DMS79 (cell line): ENCODE data around the gene ACTL10.
A peak's percentile ranks its signal among the peaks of the same experiment; 100 is the strongest.
"Not testable (repeated sequence)": the region's sequence is repeated elsewhere in the genome, so short reads cannot be mapped to it uniquely, and the experiment has no call there.

Source experiments
- DNase-seq: peaks from one replicate; lab custom pipeline; 2025; lab: John Stamatoyannopoulos, UW

Gene ACTL10

DNA sequence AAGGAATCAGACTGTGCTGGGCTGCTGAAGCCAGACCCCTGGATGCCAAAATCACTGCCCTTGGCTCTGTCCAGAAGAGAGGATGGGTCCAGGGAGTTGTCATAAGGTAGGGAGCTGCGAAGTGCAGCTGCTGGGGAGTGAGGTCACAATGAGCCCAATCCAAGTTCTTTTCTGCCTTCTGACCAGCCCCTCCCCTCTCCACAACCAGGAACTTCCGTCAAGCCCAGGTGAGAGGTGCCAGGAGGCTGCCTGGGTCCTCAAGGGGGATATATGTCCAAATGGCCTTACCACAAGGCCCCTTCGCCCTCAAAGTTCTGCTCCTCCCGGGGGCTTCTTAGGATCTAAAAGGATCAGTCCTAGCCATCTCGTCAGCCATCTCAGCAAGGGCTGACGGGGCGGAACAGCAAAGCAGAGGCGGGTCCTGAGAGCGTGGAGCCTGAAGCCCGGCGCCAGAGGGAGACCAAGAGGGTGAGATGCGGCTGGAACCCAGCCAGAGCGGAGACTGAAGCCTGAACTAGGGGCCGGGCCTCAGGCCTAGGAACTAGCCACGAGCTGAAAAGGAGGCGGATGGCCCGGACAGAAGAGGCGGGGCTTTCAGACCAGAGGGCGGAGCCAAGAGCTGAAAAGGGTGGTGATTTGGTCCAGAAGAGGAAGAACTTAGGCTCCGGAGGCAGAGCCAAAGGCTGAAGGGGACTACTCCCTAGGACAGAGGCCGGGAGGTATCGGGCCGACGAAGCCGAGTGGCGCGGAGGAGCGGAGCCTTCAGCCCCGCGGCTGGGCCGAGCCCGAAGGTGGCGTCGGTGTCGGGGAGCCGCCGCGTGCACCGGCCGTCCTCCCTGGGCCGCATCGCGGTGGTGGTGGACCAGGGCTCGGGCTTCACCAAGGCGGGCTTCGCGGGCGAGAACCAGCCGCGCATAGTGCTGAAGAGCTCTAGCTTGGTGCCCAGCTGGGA is at the start of gene ACTL10:
ACTL10 (plus strand) TSS at position 651 of the 952 bp plus-strand sequence. CDS start 555 bp downstream, outside the sequence.
- peak; percentile 94 for DNase-seq

GRCh38 chr20:33621717-33622400 is 44.9 kb upstream of the ACTL10 start:
- DNase-seq = no peak

DNA sequence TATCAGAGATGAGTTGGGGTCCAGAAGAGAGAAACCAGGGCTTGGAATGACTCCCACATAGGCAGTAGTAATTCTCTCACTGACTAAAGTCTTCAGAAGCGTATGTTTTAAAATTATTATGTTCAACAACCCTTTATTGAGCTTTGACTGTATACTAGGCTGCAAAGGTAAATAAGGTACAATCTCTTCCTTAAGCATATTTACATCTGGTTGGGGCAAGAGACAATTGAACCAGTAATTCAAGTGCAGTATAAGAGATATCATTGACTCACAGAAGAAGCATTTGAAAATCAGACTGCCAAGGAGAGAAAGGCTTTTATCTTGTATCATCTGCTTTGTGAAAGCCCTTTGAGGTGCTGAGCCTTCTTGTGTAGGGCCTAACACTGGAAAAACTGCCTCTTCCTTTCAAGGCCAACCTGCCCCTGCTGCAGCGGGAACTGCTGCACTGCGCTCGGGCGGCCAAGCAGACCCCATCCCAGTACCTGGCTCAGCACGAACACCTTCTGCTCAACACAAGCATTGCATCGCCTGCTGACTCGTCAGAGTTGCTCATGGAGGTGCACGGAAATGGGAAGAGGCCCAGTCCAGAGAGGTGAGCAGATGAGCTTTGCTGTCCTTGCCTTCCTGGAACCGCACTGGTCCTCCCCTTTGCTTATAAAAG is 43.9 kb upstream of the ACTL10 start:
- no peak for DNase-seq

DNA sequence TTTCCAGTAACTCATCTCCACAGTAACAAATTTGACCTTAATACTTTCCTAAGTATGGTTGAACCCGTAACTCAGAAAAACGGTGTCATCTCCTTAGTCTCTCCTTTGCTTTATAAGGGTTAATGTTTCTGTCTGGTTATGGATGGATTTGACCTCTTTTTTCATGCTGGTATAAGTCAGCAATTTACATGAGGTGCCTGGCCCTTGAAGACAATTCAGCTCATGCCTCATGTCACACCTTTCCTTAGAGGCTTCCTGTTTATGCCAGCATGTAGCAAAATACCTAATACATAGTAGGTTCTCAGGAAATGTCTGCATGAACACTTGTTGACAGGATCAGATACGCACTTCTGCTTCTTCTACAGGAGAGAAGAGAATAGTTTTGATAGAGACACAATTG is 42.3 kb upstream of the ACTL10 start:
- DNase-seq = no peak

- no peak for DNase-seq
These were observed 40.6 kb upstream of the ACTL10 start for GRCh38 chr20:33626190-33626589.

DNA sequence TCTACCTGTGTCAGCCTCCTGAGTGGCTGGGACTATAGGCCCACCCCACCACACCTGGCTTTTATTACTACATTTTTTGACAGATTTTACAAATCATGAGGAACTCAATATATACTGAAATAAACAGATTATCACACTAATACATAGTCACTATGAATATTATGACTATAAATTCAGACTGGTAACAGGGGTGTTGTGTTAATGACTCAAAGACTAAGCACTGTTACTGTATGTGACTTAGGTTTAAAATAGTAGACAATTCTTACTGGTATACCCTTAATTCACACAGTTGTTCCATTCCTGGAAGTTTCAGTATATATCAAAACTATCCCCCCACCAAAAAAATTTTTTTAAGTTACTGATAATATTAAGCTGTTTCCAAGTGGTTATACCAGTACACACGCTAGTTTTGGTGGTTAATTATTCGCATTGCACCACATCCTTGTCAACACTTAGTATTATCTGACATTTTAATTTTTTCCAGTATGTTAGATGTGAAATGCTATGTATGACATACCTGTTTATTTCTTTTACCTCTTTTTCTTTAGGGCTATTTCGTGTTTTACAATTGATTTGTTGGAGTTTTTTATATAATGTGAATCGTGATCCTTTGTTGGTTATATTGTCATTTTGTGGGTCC is 39.0 kb upstream of the ACTL10 start:
- DNase-seq = no peak

- DNase-seq = no peak
These were observed 37.2 kb upstream of the ACTL10 start for GRCh38 chr20:33629533-33629932.

- DNase-seq = no peak
These were observed 36.8 kb upstream of the ACTL10 start for GRCh38 chr20:33629979-33630378.

- DNase-seq = no peak
These were observed 36.2 kb upstream of the ACTL10 start for GRCh38 chr20:33630507-33630906.

- not testable (repeated sequence) for DNase-seq
These were observed 34.8 kb upstream of the ACTL10 start for GRCh38 chr20:33631910-33632309.

GRCh38 chr20:33635341-33635740 is 31.4 kb upstream of the ACTL10 start:
- DNase-seq = no peak

DNA sequence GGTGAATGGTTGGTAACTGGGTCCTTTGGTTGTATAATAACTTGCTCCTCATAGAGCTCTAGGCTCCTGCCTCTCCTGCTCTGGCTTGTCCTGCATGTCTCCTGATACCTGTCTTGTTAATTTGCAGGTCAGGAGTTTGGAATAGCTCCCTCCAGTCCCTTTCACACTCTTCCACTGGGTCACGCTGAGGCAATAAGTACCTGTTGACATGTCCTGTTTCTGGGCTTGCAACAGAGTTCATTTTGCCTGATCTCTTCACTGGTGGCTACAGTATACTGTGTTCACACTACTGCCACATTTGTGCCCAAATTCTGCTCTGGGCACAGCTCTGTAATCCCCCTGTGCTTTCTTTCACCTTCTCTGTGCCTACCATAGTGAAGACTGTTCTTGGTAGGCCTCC is 30.0 kb upstream of the ACTL10 start:
- DNase-seq = no peak

- DNase-seq = no peak
These were observed 26.5 kb upstream of the ACTL10 start for GRCh38 chr20:33640287-33640686.

- DNase-seq = no peak
These were observed 22.3 kb upstream of the ACTL10 start for GRCh38 chr20:33644313-33645071.

GRCh38 chr20:33645072-33645358 is 21.7 kb upstream of the ACTL10 start:
- DNase-seq = no peak

DNA sequence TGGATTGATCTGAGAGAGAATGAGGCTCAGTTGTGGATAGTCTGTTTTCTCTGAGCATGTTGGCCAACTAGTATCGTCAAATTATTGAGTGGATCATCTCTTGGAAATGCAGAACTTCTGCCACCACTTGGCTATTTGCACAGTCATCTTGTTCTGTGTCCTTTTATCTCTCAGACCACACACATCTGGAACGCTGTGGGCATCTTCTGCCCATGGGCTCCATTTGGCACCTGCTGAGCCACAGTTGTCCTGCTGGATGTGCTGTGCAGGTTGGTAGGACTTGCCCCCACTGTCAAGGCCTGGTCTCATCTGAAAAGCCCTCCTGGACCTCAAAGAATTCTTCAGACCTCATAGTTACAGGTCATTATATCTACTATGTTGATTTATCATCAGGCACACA is 21.3 kb upstream of the ACTL10 start:
- no peak for DNase-seq

DNA sequence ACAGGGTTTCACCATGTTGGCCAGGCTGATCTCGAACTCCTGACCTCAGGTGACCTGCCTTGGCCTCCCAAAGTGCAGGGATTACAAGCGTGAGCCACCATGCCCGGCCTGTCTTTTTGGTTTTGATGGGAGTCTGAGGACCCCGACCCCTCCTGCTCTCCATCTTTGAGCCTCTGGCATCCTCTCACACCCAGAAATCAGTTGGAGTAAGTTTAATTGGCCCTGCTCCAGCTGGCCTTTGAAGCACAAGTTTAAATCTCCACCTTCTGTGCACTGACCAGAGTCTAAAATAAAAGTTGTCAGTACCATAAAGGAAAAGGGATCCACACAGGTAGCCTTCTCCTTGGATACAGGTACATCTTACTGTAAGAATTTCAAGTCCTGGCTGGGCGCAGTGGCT is 20.6 kb upstream of the ACTL10 start:
- DNase-seq = no peak

GRCh38 chr20:33646959-33647602 is 19.7 kb upstream of the ACTL10 start:
- DNase-seq = not testable (repeated sequence)

- no peak for DNase-seq
These were observed 18.9 kb upstream of the ACTL10 start for GRCh38 chr20:33647603-33648395.

DNA sequence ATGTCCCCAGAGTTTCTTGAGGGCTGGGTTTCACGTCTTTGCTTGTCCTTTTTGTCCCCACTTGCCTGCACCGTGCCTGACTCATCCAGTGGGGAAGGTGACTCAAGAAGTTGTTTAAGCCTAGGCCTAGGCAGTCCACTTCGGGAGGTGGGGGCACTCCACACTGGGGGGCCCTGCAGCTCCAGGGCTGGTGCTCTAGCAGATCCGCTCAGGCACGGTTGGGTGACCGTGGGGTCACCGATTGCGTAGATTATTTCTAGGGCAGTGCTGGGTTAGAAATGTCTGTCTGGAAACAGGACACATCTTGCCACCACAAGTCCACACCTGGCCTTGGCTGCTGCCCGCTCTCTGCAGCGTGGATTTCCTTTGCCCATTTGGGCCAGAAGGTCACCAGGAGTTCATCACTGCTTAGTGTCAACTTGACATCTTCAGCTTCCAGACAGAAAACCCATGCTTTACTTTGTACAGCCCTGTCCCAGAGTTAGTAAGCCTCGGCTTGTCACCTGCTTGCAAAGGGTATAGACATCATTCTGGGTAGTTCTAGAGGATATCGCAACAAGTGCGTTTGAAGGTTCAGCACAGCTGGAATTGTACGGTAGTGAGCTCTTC is 18.2 kb upstream of the ACTL10 start:
- DNase-seq = no peak
